ENCODE results near the gene NCEH1.
"Not testable (repeated sequence)": the region's sequence is repeated elsewhere in the genome, so short reads cannot be mapped to it uniquely, and the experiment has no call there.

Gene NCEH1

DNA sequence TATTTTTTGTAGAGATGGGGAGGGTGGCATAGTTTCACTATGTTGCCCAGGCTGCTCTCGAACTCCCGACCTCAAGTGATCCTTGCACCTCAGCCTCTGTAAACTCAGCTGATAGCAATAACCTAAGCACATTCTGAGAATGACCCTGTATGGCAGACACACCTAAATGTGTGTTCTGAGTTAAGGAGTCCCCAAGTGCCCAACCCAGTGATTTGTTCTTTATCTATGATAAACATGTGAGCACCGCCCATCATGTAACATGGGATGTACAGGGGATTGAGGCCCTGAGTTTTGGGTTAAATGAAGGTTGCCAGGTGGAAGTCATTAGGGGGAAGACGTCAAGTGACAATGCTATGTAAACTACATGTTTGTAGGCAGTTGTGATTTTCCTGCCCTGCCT lies 5.7 kb downstream of the NCEH1 start:
- DNase-seq: no peak

GRCh38 chr3:172704001-172704400 lies 6.9 kb downstream of the NCEH1 start:
- DNase-seq: no peak

DNA sequence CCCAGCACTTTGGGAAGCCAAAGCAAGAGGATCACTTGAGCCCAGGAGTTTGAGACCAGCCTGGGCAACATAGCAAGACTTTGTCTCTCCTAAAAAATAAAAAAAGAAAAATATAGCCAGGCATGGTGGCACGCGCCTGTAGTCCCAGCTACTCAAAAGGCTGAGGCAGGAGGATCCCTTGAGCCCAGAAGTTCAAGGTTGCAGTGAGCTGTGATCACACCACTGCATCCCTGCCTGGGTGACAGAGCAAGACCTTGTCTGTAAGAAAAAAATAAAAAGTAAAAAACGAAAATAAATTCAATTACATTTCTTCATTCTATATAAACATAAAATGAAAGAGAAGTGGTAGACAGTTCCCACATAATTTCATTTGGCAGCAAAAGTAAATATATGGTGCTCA lies 8.1 kb downstream of the NCEH1 start:
- DNase-seq: not testable (repeated sequence)

- no peak for DNase-seq
These were observed 8.6 kb downstream of the NCEH1 start for GRCh38 chr3:172702256-172702655.

GRCh38 chr3:172701751-172702150 lies 9.1 kb downstream of the NCEH1 start:
- peak; percentile 61 for DNase-seq

DNA sequence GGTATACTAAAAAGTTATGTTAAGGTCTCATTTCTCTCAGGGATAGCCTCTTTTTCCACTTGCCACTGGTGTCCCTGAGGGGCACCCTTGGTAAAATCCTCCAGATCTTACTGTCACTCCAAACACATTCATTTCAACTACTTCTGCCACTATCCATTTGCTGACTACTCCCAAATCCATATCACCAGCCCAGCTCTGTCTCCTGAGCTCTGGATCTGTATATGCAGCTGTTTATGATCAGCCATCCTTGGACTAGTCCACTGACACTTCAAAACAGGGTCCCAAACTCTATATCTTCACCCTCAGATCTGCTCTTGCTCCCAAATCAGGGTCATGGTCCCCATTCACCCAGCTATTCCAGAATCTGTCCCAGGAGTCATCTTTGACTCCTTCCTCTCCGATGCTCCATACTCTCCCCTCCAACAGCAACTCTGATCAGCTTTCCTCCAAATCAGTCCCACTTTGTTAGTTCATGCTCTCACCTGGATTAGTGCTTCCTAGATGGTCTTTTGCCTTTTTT lies 9.9 kb downstream of the NCEH1 start:
- DNase-seq: no peak

DNA sequence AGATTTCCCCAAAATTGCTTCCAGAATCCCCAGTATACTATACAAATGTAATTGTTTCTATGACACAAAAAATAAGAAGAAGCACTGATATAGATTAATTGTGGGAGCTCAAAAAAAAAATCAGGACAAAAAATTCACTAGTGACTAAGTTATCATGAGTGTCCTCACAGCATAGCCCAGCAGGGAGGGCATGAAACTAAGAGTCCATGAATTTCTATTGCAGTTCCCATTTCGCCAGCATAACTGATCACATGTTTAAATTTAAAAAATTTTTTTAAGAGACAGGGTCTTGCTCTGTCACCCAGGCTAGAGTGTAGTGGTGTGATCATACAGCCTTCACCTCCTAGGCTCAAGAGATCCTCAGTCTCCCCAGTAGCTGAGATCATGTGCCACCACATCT lies 10.6 kb downstream of the NCEH1 start:
- DNase-seq: peak; percentile 77

DNA sequence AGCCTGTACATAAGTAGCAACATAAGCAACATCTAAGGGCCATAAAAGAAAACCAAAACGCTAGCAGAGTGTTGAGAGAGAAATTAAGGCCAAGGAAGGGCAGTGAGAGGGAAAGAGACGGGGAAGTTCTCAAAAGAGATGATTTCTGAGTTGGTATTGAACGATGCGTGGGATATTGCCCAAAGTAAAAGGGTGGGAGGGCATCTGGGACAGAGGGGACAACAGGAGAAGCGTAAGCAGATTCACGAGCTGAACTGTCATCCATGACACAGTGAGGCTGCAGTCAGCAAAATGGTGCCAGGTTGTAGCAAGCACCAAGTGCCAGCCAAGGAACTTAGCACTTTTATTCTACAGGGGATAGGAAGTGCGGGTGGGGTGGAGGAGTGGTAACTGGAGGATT lies 11.8 kb downstream of the NCEH1 start:
- DNase-seq: peak; percentile 79

DNA sequence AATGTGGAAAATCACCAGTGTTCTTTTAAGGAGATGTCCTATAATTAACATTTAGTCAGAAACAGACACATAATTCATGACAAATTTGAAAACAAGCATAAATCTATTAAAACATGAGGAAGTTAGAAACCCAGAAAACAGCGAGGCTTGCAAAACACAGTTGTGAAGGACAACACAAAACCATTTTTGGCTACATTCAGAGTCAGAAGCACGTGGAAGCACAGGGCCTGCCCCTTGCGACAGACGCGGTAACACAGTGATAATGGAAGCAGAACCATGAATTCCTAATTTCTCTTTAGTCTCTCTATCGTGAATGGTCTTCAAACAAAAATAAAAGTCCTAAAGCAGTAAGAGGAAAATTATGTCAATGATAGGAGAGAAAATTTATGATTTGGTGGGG lies 12.2 kb downstream of the NCEH1 start:
- DNase-seq: peak; percentile 95

DNA sequence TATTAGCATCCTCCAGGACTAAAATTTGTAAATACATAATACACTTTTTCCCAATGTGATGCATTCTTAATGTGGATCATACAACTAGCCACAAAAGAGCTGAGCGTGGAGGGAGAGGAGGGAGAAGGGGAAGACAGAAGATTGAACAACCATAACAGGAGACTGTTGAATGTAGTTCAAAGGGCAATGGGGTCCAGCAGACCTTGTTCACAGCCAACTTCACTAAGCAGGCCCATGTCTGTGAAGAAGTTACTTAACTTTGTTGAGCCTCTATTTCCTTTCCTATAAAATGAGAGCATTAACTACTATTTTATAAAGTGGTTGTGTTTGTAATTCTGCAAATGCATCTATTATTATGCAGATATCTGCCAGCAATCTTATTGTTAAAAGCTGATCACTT lies 13.3 kb downstream of the NCEH1 start:
- DNase-seq: no peak

DNA sequence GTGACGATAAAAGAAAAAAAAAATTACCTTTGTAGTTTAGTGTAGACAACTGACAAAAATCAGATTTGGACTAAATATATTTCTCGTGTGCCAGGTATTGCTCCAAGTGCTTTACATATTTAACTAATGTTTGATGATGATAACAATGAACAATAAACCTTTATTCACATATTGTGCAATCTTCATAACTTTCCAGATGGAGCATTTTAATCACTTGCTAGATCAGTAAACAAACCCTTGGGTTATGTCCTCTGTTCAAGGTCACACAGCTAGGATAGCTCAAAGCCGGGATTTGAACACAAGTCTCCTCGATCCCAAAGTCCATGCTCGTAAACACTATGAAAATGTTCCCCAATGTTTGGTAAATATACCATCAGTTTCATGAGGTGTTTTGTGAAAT lies 14.5 kb downstream of the NCEH1 start:
- no peak for DNase-seq

DNA sequence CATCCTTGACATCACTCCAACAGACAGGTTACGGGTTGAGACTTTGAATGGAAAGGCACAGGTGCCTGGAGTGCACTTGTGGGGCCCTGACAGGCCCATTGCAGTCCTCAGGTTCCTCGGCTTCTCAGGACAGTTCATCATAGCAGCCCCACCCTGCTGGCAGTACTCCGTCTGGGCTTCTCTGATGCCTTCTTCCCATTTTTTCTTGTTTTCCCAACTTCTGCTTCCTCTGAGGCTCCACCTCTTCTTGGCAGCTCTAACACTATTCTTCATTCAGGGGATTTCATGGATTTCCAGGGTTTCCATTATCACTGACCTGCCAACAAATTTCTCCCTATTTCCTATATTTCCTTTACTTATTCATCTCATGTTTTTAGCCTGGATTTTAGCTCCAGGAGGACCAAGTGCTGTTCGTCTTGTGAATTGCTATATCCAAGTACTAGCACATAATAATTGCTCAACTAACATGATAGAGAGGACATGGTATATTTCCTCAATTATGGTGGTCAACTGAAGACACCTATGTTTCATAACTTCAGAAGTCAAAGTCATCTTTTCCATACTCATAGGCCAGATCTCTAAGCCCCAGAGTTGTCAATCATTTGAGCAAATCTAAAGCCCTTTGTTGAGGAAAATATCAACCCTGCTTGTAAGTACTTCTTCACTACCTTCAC lies 16.2 kb downstream of the NCEH1 start:
- peak; percentile 57 for DNase-seq

DNA sequence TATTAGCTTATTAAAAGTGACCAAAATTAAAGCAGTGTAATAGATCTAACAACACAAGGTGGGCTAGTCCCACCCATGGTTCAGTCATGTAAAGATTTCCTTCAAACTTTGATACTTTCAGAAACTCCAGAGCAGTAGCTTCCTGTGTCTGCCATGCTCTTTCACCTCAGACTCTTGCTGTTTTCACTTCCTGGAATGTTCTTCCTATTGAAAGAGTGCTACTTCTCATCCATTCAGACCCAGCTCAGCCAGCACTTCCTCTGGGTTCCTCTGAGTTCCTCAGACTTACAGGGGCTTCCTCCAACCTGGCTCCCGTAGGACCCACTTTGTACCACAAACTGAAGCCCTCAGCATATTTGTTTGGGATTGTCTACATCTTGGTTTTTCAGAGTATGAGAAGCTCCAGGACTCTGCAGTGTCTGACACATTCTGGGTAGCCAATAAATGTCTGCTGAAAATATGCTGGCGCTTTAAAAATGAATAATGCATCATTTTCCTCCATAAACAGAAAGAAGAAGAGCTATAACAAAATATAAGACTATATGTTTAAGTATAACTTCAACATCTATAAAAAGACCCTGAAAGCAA lies 18.0 kb downstream of the NCEH1 start:
- DNase-seq: peak; percentile 52

DNA sequence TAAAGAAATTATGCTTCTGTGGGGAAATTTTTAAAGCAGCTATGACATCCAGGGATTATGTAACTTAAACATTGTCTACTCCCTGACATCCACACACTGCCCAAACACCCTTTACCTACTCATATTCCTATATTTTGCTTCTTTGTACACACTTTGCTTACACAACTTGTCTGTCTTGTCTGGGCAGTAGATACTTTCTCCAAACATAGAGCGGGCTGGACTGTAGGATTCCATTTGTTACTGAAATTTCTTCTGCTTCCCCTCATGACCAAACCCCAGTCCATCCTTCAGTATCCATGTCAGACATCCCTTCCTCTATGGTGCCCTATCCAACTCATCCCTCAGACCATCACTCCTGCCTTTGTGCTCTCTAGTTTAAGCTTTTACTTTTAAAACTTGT lies 19.9 kb downstream of the NCEH1 start:
- no peak for DNase-seq

GRCh38 chr3:172688588-172688987 lies 22.3 kb downstream of the NCEH1 start:
- no peak for DNase-seq

GRCh38 chr3:172687501-172687900 lies 23.4 kb downstream of the NCEH1 start:
- DNase-seq: no peak

DNA sequence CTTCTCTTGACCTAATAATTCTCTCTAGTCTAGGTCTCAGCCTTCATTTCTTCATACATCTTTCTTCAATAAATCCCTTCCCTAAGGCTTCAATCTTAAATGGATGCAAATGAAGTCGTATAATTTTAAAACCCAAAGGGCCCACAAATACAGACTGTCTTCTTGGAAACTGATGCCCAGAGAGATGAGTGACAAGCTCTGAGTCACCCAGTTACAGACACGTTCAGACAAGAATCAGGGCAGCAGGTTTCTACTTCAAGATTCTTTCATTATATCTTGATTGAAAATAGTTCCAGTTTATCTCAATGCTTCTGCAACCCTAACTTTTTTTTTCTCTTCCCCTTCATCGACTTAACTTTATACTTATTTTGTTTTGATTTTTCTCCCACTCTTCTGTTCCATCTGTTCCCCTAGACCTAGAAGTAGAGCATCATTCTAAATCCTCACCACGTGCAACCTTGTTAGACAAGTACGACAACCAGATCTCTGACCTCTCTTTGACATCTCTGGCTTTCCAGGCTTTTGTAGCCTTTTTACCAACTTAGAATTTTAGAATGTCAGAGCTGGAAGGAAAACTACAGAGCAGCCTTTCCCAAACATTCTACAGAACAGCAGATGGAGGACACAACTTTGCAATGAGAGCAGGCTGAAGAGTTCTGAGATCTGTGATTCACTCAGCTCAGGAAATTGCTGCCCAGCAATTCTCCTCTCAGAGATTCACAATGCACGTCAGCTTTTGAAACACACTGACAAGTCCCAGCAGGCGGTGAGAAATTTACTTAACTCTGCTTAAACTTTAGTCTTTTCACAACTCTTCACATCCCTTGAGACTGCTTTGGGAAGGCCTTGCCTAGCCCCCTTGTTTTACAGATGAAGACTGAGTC lies 25.3 kb downstream of the NCEH1 start:
- no peak for DNase-seq

DNA sequence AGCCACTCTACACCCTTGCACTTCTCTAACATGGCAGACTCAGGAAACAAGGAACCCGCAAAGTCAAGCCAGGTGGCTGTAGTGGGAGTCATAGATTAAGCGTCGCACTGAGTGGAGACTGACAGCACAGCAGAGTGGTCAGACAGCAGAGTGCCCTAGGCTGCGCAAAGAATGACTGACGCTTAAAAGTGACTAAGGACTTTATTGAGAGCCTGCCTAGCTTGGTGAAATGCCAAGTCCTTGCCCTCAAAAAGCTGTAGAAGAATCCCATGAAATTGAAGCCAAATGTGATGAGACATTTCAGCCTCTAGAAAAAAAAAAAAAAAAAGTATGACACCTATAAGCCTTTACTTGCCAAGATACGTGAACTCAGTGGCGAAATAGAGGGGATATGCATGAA lies 30.2 kb downstream of the NCEH1 start:
- no peak for DNase-seq

DNA sequence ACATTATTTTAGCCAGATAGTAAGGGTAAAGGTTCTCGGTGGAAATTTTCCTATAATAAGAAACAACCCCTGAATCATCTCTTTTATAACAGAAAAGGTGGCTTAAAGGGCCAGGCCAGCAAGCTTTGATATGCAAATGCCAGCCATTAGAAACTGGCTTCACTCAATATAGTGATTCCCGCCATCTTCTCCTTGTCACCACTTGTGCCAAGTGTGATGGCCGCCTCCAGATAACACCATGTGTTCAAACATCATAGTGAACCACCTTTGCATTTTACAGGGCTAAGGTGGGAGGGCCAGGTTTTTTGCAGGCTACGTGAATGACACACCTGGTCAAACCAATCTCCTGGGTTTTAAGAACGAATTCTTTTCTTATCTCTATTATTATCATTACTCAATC lies 31.3 kb downstream of the NCEH1 start:
- DNase-seq: no peak

DNA sequence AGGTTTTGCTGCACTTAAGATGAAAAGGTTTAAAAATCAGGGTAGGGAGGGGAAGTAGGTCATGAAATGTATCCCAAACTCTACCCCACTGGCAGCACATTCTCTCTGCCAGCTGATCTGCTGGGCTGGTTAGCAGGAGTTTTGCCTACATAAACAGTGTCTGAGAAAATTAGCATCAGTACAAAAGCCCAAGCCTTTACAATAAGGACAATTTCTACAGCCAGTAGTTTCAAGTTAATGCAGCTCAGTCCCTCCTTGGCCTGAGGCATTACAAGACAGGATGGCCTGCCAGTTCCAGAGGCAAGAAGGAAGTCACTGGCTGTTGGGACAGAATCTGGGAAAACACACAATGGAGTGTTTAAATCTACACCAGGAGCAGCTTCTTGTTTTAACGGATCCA lies 32.8 kb downstream of the NCEH1 start:
- DNase-seq: no peak

DNA sequence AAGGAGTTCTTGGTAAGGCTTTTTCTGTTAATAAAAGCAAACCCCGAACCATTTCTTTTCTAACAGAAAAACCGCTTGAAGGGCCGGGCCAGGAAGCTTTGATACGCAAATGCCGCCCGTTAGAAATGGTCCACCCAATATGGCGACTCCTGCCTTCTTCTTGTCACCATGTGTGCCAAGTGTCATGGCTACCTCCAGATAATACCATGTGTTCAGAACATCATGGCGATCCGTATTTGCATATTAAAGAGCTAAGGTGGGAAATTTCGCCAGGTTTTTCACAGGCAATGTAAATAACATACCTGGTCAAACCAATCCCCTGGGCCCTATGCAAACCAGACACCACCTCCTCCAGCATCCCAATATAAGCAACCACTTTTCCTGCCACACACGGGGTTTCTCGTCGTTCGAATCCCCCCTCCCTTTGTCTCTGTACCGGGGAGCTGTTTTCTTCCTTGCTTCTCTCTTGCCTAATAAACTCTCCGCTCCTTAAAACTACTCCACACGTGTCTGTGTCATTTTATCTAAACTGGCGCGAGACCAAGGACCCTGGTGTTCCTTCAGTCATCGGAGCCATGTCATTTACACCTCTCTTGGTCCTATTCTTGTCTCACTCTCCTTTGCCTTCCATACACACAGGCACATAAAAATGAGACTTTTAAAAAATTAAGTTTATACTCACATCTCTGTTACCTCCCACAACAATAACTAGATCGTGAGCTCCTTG lies 34.5 kb downstream of the NCEH1 start:
- no peak for DNase-seq

DNA sequence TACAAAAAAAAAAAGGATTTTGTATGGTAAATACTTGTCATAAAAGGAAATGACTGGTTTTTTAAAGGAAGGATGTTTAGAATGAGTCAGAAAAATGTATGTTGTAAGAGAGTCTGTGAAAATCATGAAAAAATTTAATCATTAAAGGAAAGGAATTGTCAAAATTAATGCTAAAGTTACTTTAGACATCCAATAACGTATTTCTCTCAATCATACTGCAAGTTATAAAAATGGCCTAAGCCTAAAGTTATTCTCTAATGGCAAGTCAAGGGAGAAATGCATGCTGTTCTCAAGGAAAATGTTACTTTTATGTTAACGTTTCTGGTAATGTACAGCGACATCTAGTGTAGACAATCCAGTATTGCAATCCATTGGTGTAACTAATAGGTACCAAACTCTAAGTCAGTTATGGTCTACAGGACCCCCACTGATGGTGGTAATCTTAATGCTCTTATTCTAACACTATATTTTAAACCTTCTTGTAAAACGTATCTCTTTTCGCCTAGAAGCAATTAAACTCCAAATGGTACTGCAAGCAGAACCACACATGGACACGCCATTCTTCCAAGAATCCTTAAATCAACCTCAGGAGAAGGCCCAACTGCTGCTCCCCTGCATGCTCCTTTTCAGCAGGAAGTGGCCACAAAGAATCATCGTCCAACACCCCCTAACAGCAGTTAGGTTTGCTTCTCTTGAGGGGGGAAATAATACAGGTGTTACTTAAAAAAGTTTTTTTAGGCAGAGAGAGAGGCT lies 35.2 kb downstream of the NCEH1 start:
- peak; percentile 77 for DNase-seq
